ENCODE measurements around the gene CAV2.

CAV2 gene

GRCh38 chr7:116496653-116497052 lies 2.9 kb upstream of the CAV2 start:
- DNase-seq, result no peak

GRCh38 chr7:116497708-116498107 lies 1.8 kb upstream of the CAV2 start:
- DNase-seq, result no peak

- peak; percentile 5 for DNase-seq
These were observed 728 bp downstream of the CAV2 start for GRCh38 chr7:116500078-116500853.

- no peak for DNase-seq
These were observed 2.1 kb downstream of the CAV2 start for GRCh38 chr7:116501425-116502167.

- DNase-seq, result no peak
These were observed 2.9 kb downstream of the CAV2 start for GRCh38 chr7:116502201-116503096.

- no peak for DNase-seq
These were observed 4.3 kb downstream of the CAV2 start for GRCh38 chr7:116503835-116504234.

GRCh38 chr7:116505278-116505677 lies 5.7 kb downstream of the CAV2 start:
- no peak for DNase-seq

- no peak for DNase-seq
These were observed 6.3 kb downstream of the CAV2 start for GRCh38 chr7:116505823-116506222.

- no peak for DNase-seq
These were observed 10.5 kb downstream of the CAV2 start for GRCh38 chr7:116509982-116510579.

- DNase-seq, result no peak
These were observed 11.3 kb downstream of the CAV2 start for GRCh38 chr7:116510795-116511194.

GRCh38 chr7:116511552-116512519 lies 12.3 kb downstream of the CAV2 start:
- DNase-seq, result no peak

GRCh38 chr7:116512520-116513188 lies 13.1 kb downstream of the CAV2 start:
- no peak for DNase-seq

- no peak for DNase-seq
These were observed 16.0 kb downstream of the CAV2 start for GRCh38 chr7:116515584-116515983.

- DNase-seq, result no peak
These were observed 16.8 kb downstream of the CAV2 start for GRCh38 chr7:116516324-116516723.

- DNase-seq, result no peak
These were observed 18.1 kb downstream of the CAV2 start for GRCh38 chr7:116517626-116518025.

- no peak for DNase-seq
These were observed 19.4 kb downstream of the CAV2 start for GRCh38 chr7:116518961-116519360.

- DNase-seq, result no peak
These were observed 21.6 kb downstream of the CAV2 start for GRCh38 chr7:116521046-116521664.

- no peak for DNase-seq
These were observed 22.7 kb downstream of the CAV2 start for GRCh38 chr7:116522247-116522646.

- DNase-seq, result no peak
These were observed 24.7 kb downstream of the CAV2 start for GRCh38 chr7:116524221-116524608.

- peak; percentile 22 for DNase-seq
These were observed 25.2 kb downstream of the CAV2 start, which contains the start of gene CAV1 for GRCh38 chr7:116524609-116525297. TSS of gene CAV1 (plus strand) at chr7:116525036. CDS start at chr7:116525063, 27 bp downstream.
